H1 (cell line): ENCODE results near the gene ICE1. TPM values are rescaled to one million over a fixed set of nuclear protein-coding genes. Genes with fewer than 3 reads are reported as not detected.

Experiments
- CTCF ChIA-PET: fragments of 300-600 bp; sonication (Branson Sonifier 250); formaldehyde crosslinking; loops from one replicate; lab custom pipeline; 2021; ENCODE audit not compliant: partially characterized antibody; lab: Charles Lee
- POLR2A ChIA-PET: fragments of 300-600 bp; sonication (Branson Sonifier 250); formaldehyde crosslinking; loops from one replicate; lab custom pipeline; 2021; ENCODE audit warnings: inconsistent platforms; ENCODE audit not compliant: partially characterized antibody; lab: Charles Lee
- DNase-seq, 2 experiments: peaks; one replicate each; pipeline versions ENCODE4 v3.0.0 to v3.0.0-alpha.2; 2010 to 2022; ENCODE audit warnings: low spot score in 2 of 2, low read depth in 1 of 2, mixed read lengths in 1 of 2
- FAIRE-seq: peaks from 2 replicates; lab custom pipeline; 2011; peaks lifted over from hg19 to GRCh38; lab: Jason Lieb, UNC
- H2AFZ ChIP-seq: 2 replicates; pipeline ENCODE4 v1.8.1; 2012; ENCODE audit warnings: low read length, inconsistent platforms
- H2AK5ac ChIP-seq: 2 replicates; pipeline ENCODE4 v1.6.1; 2013; ENCODE audit warnings: low read depth, low read length
- H2BK120ac ChIP-seq: replicated peaks from 2 replicates; pipeline ENCODE3; 2013; ENCODE audit warnings: low read depth, low read length, inconsistent platforms
- H2BK12ac ChIP-seq: 2 replicates; pipeline ENCODE4 v1.6.1; 2013; ENCODE audit warnings: low read depth, low read length
- H2BK15ac ChIP-seq: 2 replicates; pipeline ENCODE4 v1.6.1; 2013; ENCODE audit warnings: low read length
- H2BK20ac ChIP-seq: 2 replicates; pipeline ENCODE4 v1.6.1; 2013; ENCODE audit warnings: low read length
- H2BK5ac ChIP-seq: 2 replicates; pipeline ENCODE4 v1.6.1; 2013; ENCODE audit warnings: low read depth, low read length
- H3K14ac ChIP-seq: 2 replicates; pipeline ENCODE4 v1.6.1; 2013; ENCODE audit warnings: inconsistent platforms; ENCODE audit not compliant: insufficient read length
- H3K18ac ChIP-seq: 2 replicates; pipeline ENCODE4 v1.6.1; 2013; ENCODE audit warnings: low read length; ENCODE audit errors: extremely low read depth
- H3K23ac ChIP-seq: 2 replicates; pipeline ENCODE4 v1.6.1; 2013; ENCODE audit warnings: inconsistent platforms; ENCODE audit not compliant: insufficient read length
- H3K23me2 ChIP-seq: 2 replicates; pipeline ENCODE4 v1.6.1; 2013; ENCODE audit warnings: low read depth, low read length
- H3K27ac ChIP-seq: 2 replicates; pipeline ENCODE4 v1.6.1; 2011; ENCODE audit warnings: low read depth, low read length, inconsistent platforms
- H3K27me3 ChIP-seq, 4 experiments: replicated peaks in 1 of 4; 1 replicate in 1 of 4; 2 replicates in 3 of 4; pipeline versions ENCODE4 v1.6.1 to v1.8.1; 2011 to 2013; ENCODE audit warnings: low read length in 3 of 4, mild to moderate bottlenecking in 3 of 4, inconsistent platforms in 2 of 4, mixed read lengths in 2 of 4, moderate library complexity in 1 of 4; ENCODE audit not compliant: control insufficient read depth in 3 of 4, insufficient read depth in 3 of 4; ENCODE audit errors: extremely low read depth in 1 of 4
- H3K36me3 ChIP-seq, 4 experiments: 2 replicates each; pipeline versions ENCODE4 v1.6.1 to v1.8.1; 2011 to 2013; ENCODE audit warnings: mild to moderate bottlenecking in 4 of 4, low read length in 3 of 4, moderate library complexity in 2 of 4, control low read depth in 1 of 4, inconsistent platforms in 1 of 4; ENCODE audit not compliant: insufficient read depth in 4 of 4, control insufficient read depth in 2 of 4
- H3K4ac ChIP-seq: replicated peaks from 2 replicates; pipeline ENCODE3; 2013; ENCODE audit warnings: low read length, low read depth, mixed read lengths, inconsistent platforms; ENCODE audit not compliant: insufficient read length
- H3K4me1 ChIP-seq, 4 experiments: replicated peaks in 1 of 4; 1 replicate in 1 of 4; 2 replicates in 3 of 4; pipeline versions ENCODE4 v1.6.1 to v1.8.1; 2011 to 2013; ENCODE audit warnings: low read length in 3 of 4, inconsistent platforms in 2 of 4, mixed read lengths in 1 of 4; ENCODE audit not compliant: insufficient read depth in 4 of 4, control insufficient read depth in 3 of 4
- H3K4me2 ChIP-seq, 2 experiments: 2 replicates each; pipeline versions ENCODE4 v1.6.1 to v1.8.1; 2011 to 2013; ENCODE audit warnings: low read depth in 2 of 2, low read length in 2 of 2, control low read depth in 1 of 2, inconsistent platforms in 1 of 2, mild to moderate bottlenecking in 1 of 2; ENCODE audit not compliant: insufficient read depth in 1 of 2
- H3K4me3 ChIP-seq, 4 experiments: fragments of 200-600, 300-600 bp in 1 of 4; sonication (generic), shearing (Covaris generic), sonication (Bioruptor Twin) in 1 of 4; 2 replicates each; pipeline versions ENCODE4 v1.5.1 to v1.8.1; 2011 to 2016; ENCODE audit warnings: low read length in 4 of 4, low read depth in 3 of 4, control low read depth in 2 of 4, inconsistent platforms in 2 of 4, mild to moderate bottlenecking in 2 of 4, mixed read lengths in 1 of 4, moderate library complexity in 1 of 4; ENCODE audit not compliant: insufficient read depth in 2 of 4; ENCODE audit errors: extremely low read depth in 1 of 4
- H3K56ac ChIP-seq: replicated peaks from 2 replicates; pipeline ENCODE3; 2013; ENCODE audit warnings: low read depth, mild to moderate bottlenecking, mixed read lengths, low read length, inconsistent platforms; ENCODE audit not compliant: insufficient read length
- H3K79me1 ChIP-seq: 2 replicates; pipeline ENCODE4 v1.6.1; 2013; ENCODE audit warnings: low read depth, low read length, control low read depth
- H3K79me2 ChIP-seq, 2 experiments: 2 replicates each; pipeline versions ENCODE4 v1.6.1 to v1.8.1; 2012 to 2013; ENCODE audit warnings: low read length in 2 of 2, mild to moderate bottlenecking in 2 of 2, inconsistent platforms in 1 of 2; ENCODE audit not compliant: insufficient read depth in 2 of 2, control insufficient read depth in 1 of 2
- H3K9ac ChIP-seq, 4 experiments: replicated peaks in 1 of 4; 1 replicate in 1 of 4; 2 replicates in 3 of 4; pipeline versions ENCODE4 v1.6.1 to v1.8.1; 2011 to 2013; ENCODE audit warnings: low read depth in 3 of 4, low read length in 3 of 4, control low read depth in 2 of 4, mild to moderate bottlenecking in 2 of 4, moderate library complexity in 2 of 4, inconsistent platforms in 1 of 4; ENCODE audit errors: extremely low read depth in 1 of 4
- H3K9me3 ChIP-seq, 2 experiments: 2 replicates each; pipeline versions ENCODE4 v1.6.1 to v1.8.1; 2012 to 2013; ENCODE audit warnings: mild to moderate bottlenecking in 2 of 2, moderate library complexity in 2 of 2, control low read depth in 1 of 2, inconsistent platforms in 1 of 2, low read depth in 1 of 2, low read length in 1 of 2, mixed read lengths in 1 of 2; ENCODE audit not compliant: insufficient read depth in 2 of 2
- H4K20me1 ChIP-seq, 2 experiments: replicated peaks in 1 of 2; 2 replicates each; pipeline versions ENCODE3 to v1.8.1; 2011 to 2013; ENCODE audit warnings: inconsistent platforms in 2 of 2, low read length in 2 of 2, mild to moderate bottlenecking in 1 of 2; ENCODE audit not compliant: insufficient read depth in 2 of 2, control insufficient read depth in 1 of 2
- H4K5ac ChIP-seq: 2 replicates; pipeline ENCODE4 v1.6.1; 2013; ENCODE audit warnings: low read length, low read depth, mixed read lengths, inconsistent platforms; ENCODE audit not compliant: insufficient read length
- H4K8ac ChIP-seq: 2 replicates; pipeline ENCODE4 v1.8.0; 2013; ENCODE audit warnings: mild to moderate bottlenecking, moderate library complexity, low read length, inconsistent platforms; ENCODE audit not compliant: insufficient read depth; ENCODE audit errors: extremely low read depth
- H4K91ac ChIP-seq: replicated peaks from 2 replicates; pipeline ENCODE3; 2013; ENCODE audit warnings: low read length, mixed read lengths, inconsistent platforms; ENCODE audit not compliant: insufficient read length
- KDM5A ChIP-seq: fragments of 200-600 bp; IDR thresholded peaks from 2 replicates; pipeline ENCODE4 v1.7.1; 2012; ENCODE audit warnings: mild to moderate bottlenecking, low read length, inconsistent platforms, mixed read lengths
- WGBS, 2 experiments: shearing (Covaris generic) in 1 of 2; methylation state at CpG; one replicate each; pipeline versions ENCODE4 v1.1.6 to v1.1.7; 2013 to 2015; ENCODE audit warnings: low lambda C conversion rate in 2 of 2, mixed read lengths in 2 of 2, inconsistent platforms in 1 of 2, low coverage in 1 of 2, missing lambda C conversion rate in 1 of 2; ENCODE audit not compliant: insufficient replicate concordance in 2 of 2, insufficient coverage in 1 of 2, insufficient read length in 1 of 2; ENCODE audit errors: extremely low coverage in 1 of 2, missing lambda C conversion rate in 1 of 2; 5-methylcytosine and 5-hydroxymethylcytosine counted together
- polyA plus RNA-seq, 7 experiments: library from polyadenylated mRNA; depleted of rRNA in 3 of 7; stranded (reverse) in 5 of 7; unstranded in 2 of 7; fragments of >200 nt in 5 of 7; fragments of 200-250 nt in 2 of 7; gene quantifications; 1 replicate in 5 of 7; 2 replicates in 1 of 7; 4 replicates in 1 of 7; pipeline versions ENCODE4 v1.2.1 to v1.2.3, GENCODE V29; 2011 to 2013; ENCODE audit warnings: missing spikeins in 2 of 7, mixed read lengths in 2 of 7
- total RNA-seq: library from RNA; stranded (reverse); fragmentation: NEBNext Ultra II Directional; extraction: Animal tissue kit (Norgen Biotek cat#: 25700); gene quantifications from 2 replicates; pipeline ENCODE4 v1.2.1, GENCODE V29; 2021

ICE1 gene
- total and polyA plus RNA-seq, 2 of the 8 experiments (the other 6 are each of a cell fraction or from before 2014, with no cell fraction given): 11.8 to 53.9 TPM

DNA sequence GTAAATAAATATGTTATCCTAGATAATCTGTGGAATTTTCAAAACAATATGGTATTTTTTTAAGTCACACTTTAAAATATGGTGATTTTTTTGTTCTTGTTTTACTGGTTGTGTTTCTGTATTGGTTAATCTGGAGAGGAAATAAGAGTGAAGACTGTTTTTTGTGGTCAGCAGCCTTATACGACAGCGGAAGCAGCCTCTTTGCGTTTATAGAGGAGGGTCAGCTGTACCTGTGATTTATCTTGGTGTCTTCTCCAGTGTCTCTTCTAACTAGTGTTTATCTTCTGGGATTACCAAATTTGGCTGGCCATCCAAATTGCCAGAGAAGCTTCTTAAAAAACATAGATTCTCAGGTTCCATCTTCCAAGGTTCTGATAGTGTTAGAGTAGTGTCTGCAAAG, 58.7 kb downstream of the ICE1 start:
- TF ChIP-seq KDM5A: no peak
- Histone ChIP-seq H4K20me1 (peaks cover 0 to 2% of the 10 kb centered on the region in 2 experiments), H3K9me3 (no peaks in the 10 kb centered on the region), H3K79me1 (no peaks in the 10 kb centered on the region), H3K9ac (no peak overlapping the region), H2BK120ac (no peak overlapping the region), H2BK20ac (no peak overlapping the region), H3K4ac (no peak overlapping the region), H3K4me2 (no peak overlapping the region), H3K18ac (no peak overlapping the region), H4K8ac (no peak overlapping the region), H2AK5ac (no peak overlapping the region), H4K91ac (no peak overlapping the region), H3K4me3 (no peak overlapping the region), H3K56ac (no peak overlapping the region), H3K27ac (no peak overlapping the region), H2BK15ac (no peak overlapping the region), H3K27me3 (no peaks in the 10 kb centered on the region), H3K36me3 (peaks cover 0 to 17% (median 10%) of the 10 kb centered on the region in 4 experiments; a peak in 4 of 8 replicates), H2BK5ac (no peak overlapping the region), H3K23ac (no peak overlapping the region), H3K14ac (no peak overlapping the region), H2AFZ (no peak overlapping the region), H3K4me1 (peaks cover 0 to 5% (median 3%) of the 10 kb centered on the region in 4 experiments; a peak in 3 of 7 replicates), H3K23me2 (no peaks in the 10 kb centered on the region; the same call in 1 of the 2 replicates), H4K5ac (no peak overlapping the region), H3K79me2 (no peaks in the 10 kb centered on the region), H2BK12ac (no peak overlapping the region)
- FAIRE-seq: no peak
- ChIA-PET CTCF (interaction anchor here (1.0 kb wide), 1 partner anchor 23 kb away, joined by 4 read pairs; no protein-coding TSS in a partner anchor), POLR2A (no interaction called here)
- WGBS, 2 experiments: 97% methylated on average over 3 of the region's 3 CpGs; no CpG with 5 or more reads in 1 of the 2 experiments
- DNase-seq: no peak
